Motor neuron (in vitro differentiated cells): Measurements from ENCODE around the gene PLCB4. TPM values are rescaled to one million over a fixed set of nuclear protein-coding genes. Genes with fewer than 3 reads are reported as not detected.

ENCODE experiments used
- ATAC-seq, 8 experiments: fragments of 200-7000 bp; cut with Tn5 transposase; replicated peaks in 6 of 8; 2 replicates each; pipeline ENCODE4 v1.8.0; 2021; ENCODE audit warnings: mild to moderate bottlenecking in 8 of 8, moderate library complexity in 8 of 8
- H3K27ac ChIP-seq, 2 donors: fragments of 250-450 bp; sonication (Bioruptor Pico); 2 replicates each; pipeline ENCODE4 v1.9.0; 2021; ENCODE audit warnings: antibody characterized with exemption in 2 of 2, mild to moderate bottlenecking in 2 of 2, moderate library complexity in 1 of 2
- H3K4me1 ChIP-seq, 2 donors: fragments of 250-450 bp; sonication (Bioruptor Pico); replicated peaks in 1 of 2; 2 replicates each; pipeline ENCODE4 v1.6.1; 2021; ENCODE audit warnings: antibody characterized with exemption in 2 of 2, mild to moderate bottlenecking in 2 of 2, moderate library complexity in 1 of 2
- H3K4me3 ChIP-seq, 5 donors: fragments of 250-450 bp; sonication (Bioruptor Pico); 2 replicates each; pipeline ENCODE4 v1.9.0; 2021; ENCODE audit warnings: antibody characterized with exemption in 5 of 5, mild to moderate bottlenecking in 5 of 5, moderate library complexity in 4 of 5
- WGBS, 10 experiments: fragments of 450-650 bp; shearing (Covaris generic); methylation state at CpG; one replicate each; pipeline ENCODE4 v1.0.0; 2022; 5-methylcytosine and 5-hydroxymethylcytosine counted together
- in situ Hi-C, 9 experiments: fragments of 400-800 bp; cut with MboI; loops; one replicate each; pipeline ENCODE4 v1.15.0; 2021; ENCODE audit warnings: low sequenced_read_pairs in 9 of 9, low pct_unique_long_range_greater_than_20kb in 2 of 9; ENCODE audit not compliant: unreplicated experiment in 9 of 9
- total RNA-seq, 8 experiments: library from RNA; unstranded; fragments of 300-600 nt; gene quantifications; 2 replicates each; pipeline versions ENCODE4 v1.2.3 to v1.2.4, GENCODE V29; 2022

Gene PLCB4
- total RNA-seq, 8 experiments from 2014 or later: 4.4 to 27.2 (median 16.2) TPM

DNA sequence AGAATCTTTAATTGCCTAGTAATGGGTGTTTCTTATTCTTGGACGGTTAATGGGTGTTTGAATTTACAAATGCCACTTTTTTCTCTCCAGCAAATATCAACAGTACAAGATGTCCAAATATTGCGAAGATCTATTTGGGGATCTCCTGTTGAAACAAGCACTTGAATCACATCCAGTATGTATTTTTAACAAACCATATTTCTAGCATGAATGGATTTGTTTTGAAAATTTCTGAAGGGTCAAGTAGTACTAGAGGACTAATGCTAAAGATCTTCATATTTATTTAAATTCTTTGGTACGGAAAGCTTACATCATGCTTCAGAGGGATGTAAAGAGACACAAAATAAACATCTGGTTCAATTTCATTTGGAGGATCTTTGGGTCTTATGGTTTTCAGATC, 321.6 kb downstream of the PLCB4 start:
- ATAC-seq: no peak
- H3K4me1 ChIP-seq: no peaks in the 10 kb centered on the region
- in situ Hi-C loops: no loop called here
- 17 to 100% (median 70%) methylated on average over 1 to 3 of the region's 3 CpGs; no CpG with 5 or more reads in 1 of the 10 experiments for WGBS, 10 experiments
- H3K27ac ChIP-seq: no peak overlapping the region
- H3K4me3 ChIP-seq: no peak overlapping the region

DNA sequence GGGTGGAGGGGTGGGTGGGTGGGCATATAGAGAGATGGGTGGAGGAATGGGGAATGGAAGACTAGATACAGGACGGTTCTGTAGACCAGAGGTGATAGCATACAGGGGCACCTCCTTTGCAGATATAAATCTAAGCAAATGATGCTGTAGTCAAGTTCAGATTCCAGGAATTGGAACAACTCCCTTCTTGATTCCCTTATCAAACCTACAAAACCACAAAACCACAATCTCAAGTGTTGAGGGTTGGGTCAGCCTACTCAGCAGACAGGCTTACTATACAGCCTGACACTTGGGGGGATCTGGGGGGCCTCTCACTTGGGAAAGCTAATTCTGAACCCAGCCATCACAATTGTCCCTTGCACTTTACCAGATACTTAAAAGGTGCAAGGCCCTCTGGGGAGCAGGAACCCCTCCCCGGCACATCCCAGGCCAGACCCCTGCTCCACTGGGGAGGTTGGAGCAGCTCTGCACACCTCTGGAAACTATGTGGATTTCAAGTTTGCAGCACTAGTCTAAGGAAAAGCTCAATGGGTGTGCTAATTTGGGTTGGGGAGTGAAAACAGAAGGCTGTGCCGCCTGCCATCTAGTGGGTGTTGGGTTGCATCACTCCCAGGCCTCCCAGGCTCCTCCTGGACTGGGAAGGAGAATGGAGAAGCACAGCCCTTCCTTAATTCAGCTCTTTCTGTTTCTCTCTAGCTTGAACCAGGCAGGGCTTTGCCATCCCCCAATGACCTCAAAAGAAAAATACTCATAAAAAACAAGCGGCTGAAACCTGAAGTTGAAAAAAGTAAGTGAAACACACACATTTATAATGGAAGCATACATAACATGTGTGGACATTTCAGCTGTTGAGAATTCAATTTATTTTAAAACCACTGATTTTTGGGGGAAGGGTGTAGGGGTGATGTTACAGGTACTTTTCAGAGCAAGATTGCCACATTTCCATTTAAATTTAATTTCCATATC, 324.3 kb downstream of the PLCB4 start:
- Histone ChIP-seq H3K4me3 (no peak overlapping the region), H3K27ac (no peak overlapping the region), H3K4me1 (no peaks in the 10 kb centered on the region)
- in situ Hi-C loops: no loop called here
- 0 to 55% (median 10%) methylated on average over 1 to 2 of the region's 4 CpGs; no CpG with 5 or more reads in 1 of the 10 experiments for WGBS, 10 experiments
- ATAC-seq: peak; percentile 73 to 99 (median 87)

DNA sequence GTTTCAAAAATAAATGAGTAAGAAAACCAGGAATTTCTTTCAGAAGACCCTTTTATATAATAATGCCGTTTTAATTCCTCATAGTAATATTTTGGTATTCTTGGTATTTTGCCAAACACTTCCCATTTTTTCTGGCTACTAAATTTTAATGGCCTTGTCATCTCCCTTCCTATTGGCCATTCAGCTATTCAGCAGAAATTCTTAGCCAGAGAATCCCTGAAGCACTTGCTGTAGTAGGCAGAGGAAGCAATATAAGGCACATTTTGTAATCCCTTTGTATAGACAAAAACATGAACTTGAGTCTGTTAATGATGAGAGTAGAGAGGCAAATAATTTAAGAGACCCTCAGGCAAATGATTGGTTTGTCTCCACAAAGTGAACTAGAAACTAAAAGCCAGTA, 327.1 kb downstream of the PLCB4 start:
- H3K4me3 ChIP-seq: no peak overlapping the region
- in situ Hi-C loops: no loop called here
- WGBS, 10 experiments: 57 to 100% (median 84%) methylated on average over 1 of the region's 1 CpG; no CpG with 5 or more reads in 2 of the 10 experiments

DNA sequence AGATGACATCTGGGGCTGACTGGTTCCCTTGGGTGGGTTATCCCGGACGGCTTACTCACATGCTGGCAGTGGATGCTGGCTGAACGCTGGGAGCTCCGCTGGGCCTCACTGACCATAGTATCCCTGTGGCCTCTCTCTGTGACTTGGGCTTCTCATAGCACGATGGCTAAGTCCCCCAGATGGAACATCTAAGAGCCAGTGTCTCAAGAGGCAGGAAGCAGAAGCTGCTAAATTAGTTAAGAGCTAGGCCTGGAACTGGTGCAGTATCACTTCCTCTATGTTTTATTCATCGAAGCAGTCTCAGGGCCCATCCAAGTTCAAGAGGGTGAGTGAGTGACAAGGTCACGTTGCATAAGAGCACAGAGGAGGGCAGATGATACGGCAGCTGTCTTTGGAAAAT, 329.0 kb downstream of the PLCB4 start:
- 72 to 100% (median 90%) methylated on average over 2 to 6 of the region's 8 CpGs; no CpG with 5 or more reads in 1 of the 10 experiments for WGBS, 10 experiments
- in situ Hi-C loops: no loop called here
- no peak overlapping the region for H3K4me3 ChIP-seq
- H3K4me1 ChIP-seq: no peaks in the 10 kb centered on the region
- ATAC-seq: no peak
- H3K27ac ChIP-seq: no peak overlapping the region

More for the DNA sequence above, 327.1 kb downstream of the PLCB4 start:
- no peak for ATAC-seq
- Histone ChIP-seq H3K27ac (no peak overlapping the region), H3K4me1 (no peaks in the 10 kb centered on the region)

- Histone ChIP-seq H3K4me1 (no peaks in the 10 kb centered on the region), H3K27ac (no peak overlapping the region), H3K4me3 (no peak overlapping the region)
- WGBS, 10 experiments: 60 to 100% (median 78%) methylated on average over 1 to 4 of the region's 4 CpGs
- ATAC-seq: peak in 3 of 8 experiments; percentile 26 to 79 (median 68)
- in situ Hi-C loops: no loop called here
These were observed 330.0 kb downstream of the PLCB4 start for GRCh38 chr20:9398882-9399281.

DNA sequence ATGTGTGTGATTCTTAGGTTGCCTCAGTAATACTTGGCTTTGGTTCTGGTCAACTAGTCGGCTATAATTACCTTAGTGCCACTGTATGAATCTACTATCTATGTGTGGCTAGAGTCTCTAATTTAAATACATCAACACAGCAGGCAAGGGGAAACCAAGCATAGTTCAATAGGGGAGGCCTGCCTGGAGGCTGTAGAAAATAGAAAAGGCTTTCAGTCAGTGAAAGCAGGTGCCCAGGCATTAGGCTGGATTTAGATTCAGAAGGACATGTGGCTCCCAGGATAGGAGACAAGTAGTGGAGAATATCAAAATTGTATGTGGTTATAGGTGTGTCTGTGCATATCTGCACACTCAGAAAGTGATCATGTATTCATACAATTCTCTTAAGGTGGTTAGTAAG, 330.4 kb downstream of the PLCB4 start:
- H3K27ac ChIP-seq: no peak overlapping the region
- 40 to 100% (median 75%) methylated on average over 1 of the region's 1 CpG; no CpG with 5 or more reads in 4 of the 10 experiments for WGBS, 10 experiments
- H3K4me3 ChIP-seq: no peak overlapping the region
- in situ Hi-C loops: no loop called here
- ATAC-seq: peak in 3 of 8 experiments; percentile 21 to 59 (median 57)
- no peaks in the 10 kb centered on the region for H3K4me1 ChIP-seq

- in situ Hi-C loops: loop anchor here in 6 of 9 experiments (10.0 to 25.0 kb wide), 5 partner anchors 204 to 1037 kb away; partner anchors contain the start of genes MKKS (in 1 of the 6) and SLX4IP (in 1 of the 6)
- WGBS, 10 experiments: 33 to 96% (median 83%) methylated on average over 2 to 4 of the region's 4 CpGs
- H3K4me3 ChIP-seq: no peak overlapping the region
- H3K4me1 ChIP-seq: no peaks in the 10 kb centered on the region
- ATAC-seq: no peak
- H3K27ac ChIP-seq: no peak overlapping the region
These were observed 331.5 kb downstream of the PLCB4 start for GRCh38 chr20:9400171-9401025.

GRCh38 chr20:9401371-9401770, 332.5 kb downstream of the PLCB4 start:
- 40 to 100% (median 87%) methylated on average over 1 to 3 of the region's 3 CpGs for WGBS, 10 experiments
- no peak for ATAC-seq

DNA sequence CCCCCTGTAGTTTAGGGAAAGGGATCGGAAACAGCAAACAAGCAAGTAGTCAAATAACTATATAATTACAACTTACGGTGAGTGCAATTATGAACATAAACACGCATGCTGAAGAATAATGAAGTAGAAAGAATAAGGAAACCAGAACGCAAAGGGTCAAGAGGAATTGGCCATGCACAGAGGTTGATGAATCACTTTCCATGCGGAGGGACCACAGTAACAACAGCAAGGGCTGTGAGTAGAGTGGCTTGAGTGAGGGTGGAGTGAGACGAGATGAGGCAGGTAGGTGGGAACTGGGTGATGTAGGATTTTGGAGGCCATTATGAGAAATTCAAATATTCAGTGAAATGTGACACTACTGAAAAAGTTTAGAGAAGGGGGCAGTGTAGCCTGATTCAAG, 333.3 kb downstream of the PLCB4 start:
- Histone ChIP-seq H3K27ac (no peak overlapping the region), H3K4me1 (no peaks in the 10 kb centered on the region), H3K4me3 (no peak overlapping the region)
- WGBS, 10 experiments: 77 to 98% (median 92%) methylated on average over 4 to 6 of the region's 6 CpGs; no CpG with 5 or more reads in 1 of the 10 experiments
- in situ Hi-C loops: loop anchor here in 6 of 9 experiments (10.0 to 25.0 kb wide), 5 partner anchors 203 to 1035 kb away; partner anchors contain the start of genes MKKS (in 1 of the 6) and SLX4IP (in 1 of the 6)
- no peak for ATAC-seq

More at GRCh38 chr20:9401371-9401770, 332.5 kb downstream of the PLCB4 start:
- H3K4me3 ChIP-seq: no peak overlapping the region
- H3K27ac ChIP-seq: no peak overlapping the region
- in situ Hi-C loops: loop anchor here in 6 of 9 experiments (10.0 to 25.0 kb wide), 5 partner anchors 203 to 1036 kb away; partner anchors contain the start of genes MKKS (in 1 of the 6) and SLX4IP (in 1 of the 6)
- H3K4me1 ChIP-seq: no peaks in the 10 kb centered on the region

DNA sequence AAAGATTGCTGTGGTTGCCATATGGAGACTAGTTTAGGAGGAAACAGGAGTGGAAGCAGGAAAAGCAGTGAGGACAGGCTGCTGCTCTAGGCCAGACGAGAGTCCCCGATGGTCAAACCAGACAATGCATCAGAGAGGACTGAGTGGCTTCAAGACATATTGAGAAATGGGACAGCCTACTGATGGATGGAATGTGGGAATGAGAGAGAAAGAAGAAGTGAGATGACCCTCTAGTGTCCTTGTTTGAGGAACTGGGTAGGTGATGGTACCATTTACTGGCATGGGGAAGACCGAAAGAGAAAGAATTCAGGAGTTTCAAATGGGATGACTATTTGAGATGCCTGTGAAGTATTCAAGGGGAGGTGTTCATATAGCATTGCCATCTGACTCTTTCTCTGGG, 333.7 kb downstream of the PLCB4 start:
- Histone ChIP-seq H3K27ac (no peak overlapping the region), H3K4me3 (no peak overlapping the region), H3K4me1 (no peaks in the 10 kb centered on the region)
- in situ Hi-C loops: loop anchor here in 6 of 9 experiments (10.0 to 25.0 kb wide), 5 partner anchors 202 to 1035 kb away; partner anchors contain the start of genes MKKS (in 1 of the 6) and SLX4IP (in 1 of the 6)
- ATAC-seq: no peak
- whole genome bisulfite sequencing, 10 experiments: 89 to 100% (median 100%) methylated on average over 1 to 2 of the region's 3 CpGs; no CpG with 5 or more reads in 4 of the 10 experiments

- peaks cover 0 to 3% of the 10 kb centered on the region in 2 donors for H3K4me1 ChIP-seq
- no peak overlapping the region for H3K4me3 ChIP-seq
- in situ Hi-C loops: loop anchor here in 6 of 9 experiments (10.0 to 25.0 kb wide), 5 partner anchors 201 to 1034 kb away; partner anchors contain the start of genes MKKS (in 1 of the 6) and SLX4IP (in 1 of the 6)
- no peak for ATAC-seq
- no peak overlapping the region for H3K27ac ChIP-seq
These were observed 334.6 kb downstream of the PLCB4 start for GRCh38 chr20:9403448-9403847.

- peak; percentile 83 to 94 (median 88) for ATAC-seq
- no peak overlapping the region for H3K4me3 ChIP-seq
- in situ Hi-C loops: loop anchor here in 6 of 9 experiments (10.0 to 25.0 kb wide), 5 partner anchors 197 to 1029 kb away; partner anchors contain the start of genes MKKS (in 1 of the 6) and SLX4IP (in 1 of the 6)
- peaks cover 0 to 19% of the 10 kb centered on the region in 2 donors for H3K4me1 ChIP-seq
- H3K27ac ChIP-seq: no peak overlapping the region
- WGBS, 10 experiments: 0 to 100% (median 38%) methylated on average over 1 to 8 of the region's 8 CpGs
These were observed 339.0 kb downstream of the PLCB4 start for GRCh38 chr20:9407805-9408421.
